Measurements from ENCODE around the gene OSBPL10.

The OSBPL10 gene

DNA sequence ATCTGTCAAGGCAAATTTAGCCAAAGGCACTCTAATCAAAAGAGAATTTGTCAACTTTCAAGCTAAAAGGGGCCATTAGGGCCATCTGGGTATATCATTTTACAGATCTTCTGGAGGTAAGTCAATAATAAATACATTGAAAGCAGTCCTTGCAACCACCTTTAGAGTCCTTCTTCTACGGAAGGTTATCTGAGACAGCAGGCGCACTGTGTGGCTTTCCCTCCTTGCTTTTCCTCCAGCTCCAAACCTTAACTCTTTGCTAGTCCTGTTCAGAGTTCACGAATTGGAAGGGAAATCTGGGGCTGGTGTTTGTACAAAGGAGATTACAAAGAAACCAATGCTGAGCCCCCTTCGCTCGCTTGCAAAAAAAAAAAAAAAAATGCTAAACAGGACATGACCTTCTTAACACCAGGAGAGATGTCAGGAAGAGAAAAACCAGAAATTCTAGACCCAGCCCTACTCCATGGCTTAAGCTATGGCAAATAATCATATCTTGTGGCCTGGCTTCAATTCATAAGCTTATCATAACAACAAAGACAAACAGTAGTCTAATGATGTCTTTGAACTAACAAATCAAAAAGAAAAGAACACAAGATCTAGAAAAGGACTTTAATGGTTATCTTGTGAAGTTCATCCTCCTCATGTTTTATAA lies 232.7 kb downstream of the OSBPL10 start:
- no peak for DNase-seq (ENCODE audit: low read depth)
- TF ChIP-seq, protein P1, sequence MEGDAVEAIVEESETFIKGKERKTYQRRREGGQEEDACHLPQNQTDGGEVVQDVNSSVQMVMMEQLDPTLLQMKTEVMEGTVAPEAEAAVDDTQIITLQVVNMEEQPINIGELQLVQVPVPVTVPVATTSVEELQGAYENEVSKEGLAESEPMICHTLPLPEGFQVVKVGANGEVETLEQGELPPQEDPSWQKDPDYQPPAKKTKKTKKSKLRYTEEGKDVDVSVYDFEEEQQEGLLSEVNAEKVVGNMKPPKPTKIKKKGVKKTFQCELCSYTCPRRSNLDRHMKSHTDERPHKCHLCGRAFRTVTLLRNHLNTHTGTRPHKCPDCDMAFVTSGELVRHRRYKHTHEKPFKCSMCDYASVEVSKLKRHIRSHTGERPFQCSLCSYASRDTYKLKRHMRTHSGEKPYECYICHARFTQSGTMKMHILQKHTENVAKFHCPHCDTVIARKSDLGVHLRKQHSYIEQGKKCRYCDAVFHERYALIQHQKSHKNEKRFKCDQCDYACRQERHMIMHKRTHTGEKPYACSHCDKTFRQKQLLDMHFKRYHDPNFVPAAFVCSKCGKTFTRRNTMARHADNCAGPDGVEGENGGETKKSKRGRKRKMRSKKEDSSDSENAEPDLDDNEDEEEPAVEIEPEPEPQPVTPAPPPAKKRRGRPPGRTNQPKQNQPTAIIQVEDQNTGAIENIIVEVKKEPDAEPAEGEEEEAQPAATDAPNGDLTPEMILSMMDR (conservative IDR thresholded peaks at IDR 0.05; ENCODE audit: low read depth, low read length): no peak
- H3K4me3 ChIP-seq (ENCODE audit: low read depth, low read length): no peak overlapping the region

DNA sequence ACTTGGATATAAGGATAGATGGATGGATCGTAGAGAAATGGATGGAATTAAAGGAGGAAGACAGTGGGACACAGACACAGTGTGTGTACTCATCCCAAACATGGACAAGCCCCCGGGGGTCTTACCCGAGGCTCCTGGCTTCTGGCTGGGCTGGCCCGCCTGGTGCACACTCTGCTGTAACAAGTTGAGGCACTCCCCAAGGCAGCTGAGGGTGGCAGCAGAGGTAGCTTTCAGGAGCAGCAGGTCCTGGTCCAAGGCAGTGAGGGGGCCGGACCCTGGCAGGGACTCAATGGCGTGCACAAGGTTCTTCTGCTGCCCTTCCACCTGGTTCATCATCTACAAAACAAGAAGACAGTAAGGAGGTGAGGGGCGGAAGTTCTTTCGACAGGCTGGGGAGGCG lies 233.3 kb downstream of the OSBPL10 start:
- DNase-seq (ENCODE audit: low read depth): no peak
- TF ChIP-seq, protein P1 (conservative IDR thresholded peaks at IDR 0.05; ENCODE audit: low read depth, low read length): no peak
- H3K4me3 ChIP-seq (ENCODE audit: low read depth, low read length): no peak overlapping the region

DNA sequence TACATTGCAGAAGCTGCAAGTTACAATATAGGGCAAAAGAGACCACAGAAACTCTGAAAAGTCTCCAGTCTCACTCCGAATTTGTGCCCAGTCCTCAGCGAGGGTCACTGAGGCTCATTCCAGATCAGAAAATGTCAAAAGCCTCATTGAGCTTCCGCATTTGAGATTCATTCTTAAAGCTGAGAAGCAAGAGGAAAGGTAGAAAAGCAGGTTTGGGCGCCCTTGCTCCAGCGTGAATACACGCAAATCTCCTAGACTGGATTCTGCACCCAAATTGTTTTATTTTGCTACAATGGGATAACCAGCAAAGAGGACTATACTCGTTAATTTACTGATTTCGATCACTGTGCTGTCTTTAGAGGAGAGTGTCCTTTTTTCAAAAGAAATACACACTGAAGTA lies 236.1 kb downstream of the OSBPL10 start:
- DNase-seq (ENCODE audit: low read depth): no peak
- TF ChIP-seq, protein P1 (conservative IDR thresholded peaks at IDR 0.05; ENCODE audit: low read depth, low read length): no peak
- H3K4me3 ChIP-seq (ENCODE audit: low read depth, low read length): no peak overlapping the region

DNA sequence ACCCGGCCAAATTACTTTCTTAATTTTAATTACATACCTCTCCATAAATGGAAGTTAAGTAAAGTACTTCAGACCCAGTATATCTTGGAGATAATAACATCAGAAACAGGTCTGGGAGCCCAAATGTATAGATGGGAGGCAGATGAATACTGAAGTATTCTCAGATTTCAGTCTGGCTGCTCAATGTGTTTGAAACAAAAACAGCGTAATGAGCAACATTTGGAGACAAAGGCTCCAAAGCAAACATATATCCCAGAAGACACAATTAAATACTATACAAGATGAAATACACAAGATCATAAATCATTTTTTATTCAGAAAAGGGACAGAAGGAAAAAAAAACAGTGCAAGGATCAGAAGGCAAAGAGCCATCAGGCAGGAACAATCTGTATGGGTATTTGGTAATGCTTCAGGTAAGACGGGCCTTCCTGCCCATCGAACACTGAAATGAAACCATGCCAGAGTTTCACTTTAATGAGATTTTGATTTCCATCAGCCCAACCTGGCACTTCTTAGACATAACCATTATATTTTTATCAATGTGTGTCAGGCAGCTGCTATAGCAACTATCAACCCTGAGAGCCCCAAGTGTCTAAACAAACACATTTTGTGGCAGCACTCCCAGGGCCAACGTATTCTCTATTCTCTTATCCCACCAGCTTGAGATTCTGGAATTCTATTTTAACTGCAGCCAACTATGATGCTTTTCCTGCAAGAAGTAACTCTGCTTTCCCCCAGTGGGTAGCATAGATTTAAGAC lies 237.6 kb downstream of the OSBPL10 start:
- H3K4me3 ChIP-seq (ENCODE audit: low read depth, low read length): no peak overlapping the region
- peak; percentile 9 for DNase-seq (ENCODE audit: low read depth)
- TF ChIP-seq, protein P1 (conservative IDR thresholded peaks at IDR 0.05; ENCODE audit: low read depth, low read length): no peak

- no peak for DNase-seq (ENCODE audit: low read depth)
- no peak overlapping the region for H3K4me3 ChIP-seq (ENCODE audit: low read depth, low read length)
- TF ChIP-seq, protein P1 (conservative IDR thresholded peaks at IDR 0.05; ENCODE audit: low read depth, low read length): no peak
Observed at GRCh38 chr3:31740397-31740796, 240.7 kb downstream of the OSBPL10 start.

- no peak for DNase-seq (ENCODE audit: low read depth)
- TF ChIP-seq, protein P1 (conservative IDR thresholded peaks at IDR 0.05; ENCODE audit: low read depth, low read length): no peak
- H3K4me3 ChIP-seq (ENCODE audit: low read depth, low read length): no peak overlapping the region
Observed at GRCh38 chr3:31738412-31738811, 242.7 kb downstream of the OSBPL10 start.

GRCh38 chr3:31735667-31736066 lies 245.4 kb downstream of the OSBPL10 start:
- TF ChIP-seq, protein P1 (conservative IDR thresholded peaks at IDR 0.05; ENCODE audit: low read depth, low read length): no peak
- DNase-seq (ENCODE audit: low read depth): no peak
- no peak overlapping the region for H3K4me3 ChIP-seq (ENCODE audit: low read depth, low read length)

All from choroid plexus epithelial cell (primary cell).